ENCODE results near the gene PPARG. TPM values are rescaled to one million over a fixed set of nuclear protein-coding genes. Genes with fewer than 3 reads are reported as not detected.

PPARG gene
- total RNA-seq, 1 experiment from 2014 or later, result 0.79 TPM

- no peak for ATAC-seq
- no peak for DNase-seq (ENCODE audit: low spot score)
- no peak overlapping the region for H3K27ac Mint-ChIP-seq
- H3K36me3 Mint-ChIP-seq, result no peaks in the 10 kb centered on the region
- ChIA-PET CTCF (no interaction called here), POLR2A (no interaction called here)
- peaks cover 5% of the 10 kb centered on the region for H3K27me3 Mint-ChIP-seq (ENCODE audit: low read depth)
- TF ChIP-seq ESRRA (CRISPR knock-in tag; IDR thresholded peaks at IDR 0.05; ENCODE audit: borderline replicate concordance) (no peak), HMGXB4 (CRISPR knock-in tag; IDR thresholded peaks at IDR 0.05) (no peak), NFYB (CRISPR knock-in tag; conservative IDR thresholded peaks at IDR 0.05; ENCODE audit: low read depth) (no peak), RORB (CRISPR knock-in tag; IDR thresholded peaks at IDR 0.05) (no peak), MLX (CRISPR knock-in tag; IDR thresholded peaks at IDR 0.05) (no peak), ERG (CRISPR knock-in tag; IDR thresholded peaks at IDR 0.05) (no peak), PREB (CRISPR knock-in tag; IDR thresholded peaks at IDR 0.05; ENCODE audit: borderline replicate concordance) (no peak), MYBL2 (CRISPR knock-in tag; IDR thresholded peaks at IDR 0.05) (no peak)
- no peak overlapping the region for H3K4me3 Mint-ChIP-seq
- no peaks in the 10 kb centered on the region for H3K4me1 Mint-ChIP-seq
- H3K9me3 Mint-ChIP-seq, result no peaks in the 10 kb centered on the region
Measured at GRCh38 chr3:12316253-12316652, 27.4 kb downstream of the PPARG start.

GRCh38 chr3:12316729-12317351 is 28.0 kb downstream of the PPARG start:
- ChIA-PET POLR2A (no interaction called here), CTCF (no interaction called here)
- no peak for DNase-seq (ENCODE audit: low spot score)
- Mint-ChIP-seq H3K27me3 (ENCODE audit: low read depth) (peaks cover 5% of the 10 kb centered on the region), H3K4me3 (no peak overlapping the region), H3K9me3 (no peaks in the 10 kb centered on the region), H3K27ac (no peak overlapping the region), H3K36me3 (no peaks in the 10 kb centered on the region), H3K4me1 (no peaks in the 10 kb centered on the region)
- ATAC-seq, result no peak
- no peak for TF ChIP-seq E2F1 (CRISPR knock-in tag; IDR thresholded peaks at IDR 0.05)
- no peak for TF ChIP-seq ZNF671 (CRISPR knock-in tag; IDR thresholded peaks at IDR 0.05)
- no peak for TF ChIP-seq ZNF281 (CRISPR knock-in tag; IDR thresholded peaks at IDR 0.05)
- no peak for TF ChIP-seq USF2 (CRISPR knock-in tag; IDR thresholded peaks at IDR 0.05)
- TF ChIP-seq KAT7 (CRISPR knock-in tag; IDR thresholded peaks at IDR 0.05; ENCODE audit: borderline replicate concordance), result no peak
- TF ChIP-seq ARID4B (CRISPR knock-in tag; IDR thresholded peaks at IDR 0.05; ENCODE audit: borderline replicate concordance), result no peak
- TF ChIP-seq ZNF532 (CRISPR knock-in tag; IDR thresholded peaks at IDR 0.05; ENCODE audit: borderline replicate concordance), result no peak
